Left kidney (tissue), 2 donors: ENCODE results near the gene PGAP2. TPM values are rescaled to one million over a fixed set of nuclear protein-coding genes. Genes with fewer than 3 reads are reported as not detected.

Experiments used
- DNase-seq: peaks from one replicate; pipeline ENCODE4 v3.0.0-alpha.2; 2013
- polyA plus RNA-seq: library from polyadenylated mRNA; unstranded; fragments of 120-200 nt; gene quantifications from one replicate; pipeline ENCODE4 v1.2.1, GENCODE V29; 2013; ENCODE audit not compliant: insufficient read length

Gene PGAP2
- polyA plus RNA-seq, 1 donor = 48.7 TPM

GRCh38 chr11:3831378-3832239 lies 23.2 kb downstream of the PGAP2 start:
- DNase-seq = no peak

GRCh38 chr11:3832816-3833215 lies 24.5 kb downstream of the PGAP2 start:
- no peak for DNase-seq

GRCh38 chr11:3833449-3833848 lies 25.1 kb downstream of the PGAP2 start:
- DNase-seq = no peak

- no peak for DNase-seq
Measured at GRCh38 chr11:3834349-3834663, 25.9 kb downstream of the PGAP2 start.

- DNase-seq = no peak
Measured at GRCh38 chr11:3834664-3835461, 26.5 kb downstream of the PGAP2 start.

- DNase-seq = no peak
Measured at GRCh38 chr11:3835751-3836150, 27.4 kb downstream of the PGAP2 start.

- DNase-seq = no peak
Measured at GRCh38 chr11:3836903-3837302, 28.5 kb downstream of the PGAP2 start.

- DNase-seq = no peak
Measured at GRCh38 chr11:3837793-3838192, 29.4 kb downstream of the PGAP2 start.

GRCh38 chr11:3838504-3838903 lies 30.1 kb downstream of the PGAP2 start:
- no peak for DNase-seq

GRCh38 chr11:3840004-3840869 lies 31.9 kb downstream of the PGAP2 start:
- DNase-seq = no peak

- DNase-seq = peak; percentile 76
Measured at GRCh38 chr11:3840870-3841425, 32.6 kb downstream of the PGAP2 start, which contains the start of gene RHOG. RHOG (minus strand) TSS chr11:3840959; CDS start chr11:3828138, 12,821 bp downstream.

- peak; percentile 85 for DNase-seq
Measured at GRCh38 chr11:3841426-3842350, 33.3 kb downstream of the PGAP2 start.

- DNase-seq = no peak
Measured at GRCh38 chr11:3843326-3843725, 35.0 kb downstream of the PGAP2 start.

- DNase-seq = no peak
Measured at GRCh38 chr11:3845246-3845645, 36.9 kb downstream of the PGAP2 start.

GRCh38 chr11:3845670-3846069 lies 37.3 kb downstream of the PGAP2 start:
- no peak for DNase-seq

GRCh38 chr11:3849297-3849874 lies 41.0 kb downstream of the PGAP2 start:
- no peak for DNase-seq

GRCh38 chr11:3853545-3853842 lies 45.1 kb downstream of the PGAP2 start:
- DNase-seq = no peak

- no peak for DNase-seq
Measured at GRCh38 chr11:3853899-3854659, 45.7 kb downstream of the PGAP2 start.

- no peak for DNase-seq
Measured at GRCh38 chr11:3854660-3854976, 46.3 kb downstream of the PGAP2 start.
